ENCODE results near the gene RIPPLY1. TPM values are rescaled to one million over a fixed set of nuclear protein-coding genes. Genes with fewer than 3 reads are reported as not detected.

RIPPLY1 gene
- total and polyA plus RNA-seq, 2 donors from 2014 or later = 0.50 to 6.9 TPM

DNA sequence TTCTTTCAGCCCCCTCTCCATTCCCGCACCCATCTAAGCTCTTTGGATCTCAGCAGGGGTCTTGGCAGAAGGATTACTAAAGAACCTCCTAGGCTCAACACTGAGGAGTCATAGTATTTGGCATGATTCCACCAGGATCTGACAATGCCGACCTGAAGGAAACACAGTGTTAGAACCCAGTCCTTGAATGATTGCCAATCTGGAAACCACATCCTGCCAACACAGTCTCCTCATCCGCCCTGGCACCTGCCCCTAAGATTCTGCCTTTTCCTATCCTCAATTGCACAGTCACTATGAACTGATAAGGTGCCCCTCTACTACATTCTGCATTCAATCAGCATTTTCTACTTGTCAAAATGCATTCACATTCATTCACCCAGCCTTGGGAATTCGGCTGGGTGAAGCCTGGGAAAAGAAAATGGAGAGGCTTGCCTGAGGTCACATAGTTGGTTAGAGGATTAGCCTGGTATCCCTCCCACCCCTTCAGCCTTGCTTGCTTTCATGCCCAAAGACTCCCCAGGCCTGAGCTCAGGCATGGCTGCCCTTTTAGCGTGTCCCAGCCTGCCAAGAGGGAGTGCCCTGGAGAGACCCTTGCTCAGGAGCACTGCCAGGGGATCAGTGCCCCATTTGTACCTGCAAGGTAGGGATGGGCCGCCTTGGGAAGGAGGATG lies 14.8 kb upstream of the RIPPLY1 start:
- intact Hi-C loops (cut with DNase I) = no loop called here
- TF ChIP-seq, protein P1, sequence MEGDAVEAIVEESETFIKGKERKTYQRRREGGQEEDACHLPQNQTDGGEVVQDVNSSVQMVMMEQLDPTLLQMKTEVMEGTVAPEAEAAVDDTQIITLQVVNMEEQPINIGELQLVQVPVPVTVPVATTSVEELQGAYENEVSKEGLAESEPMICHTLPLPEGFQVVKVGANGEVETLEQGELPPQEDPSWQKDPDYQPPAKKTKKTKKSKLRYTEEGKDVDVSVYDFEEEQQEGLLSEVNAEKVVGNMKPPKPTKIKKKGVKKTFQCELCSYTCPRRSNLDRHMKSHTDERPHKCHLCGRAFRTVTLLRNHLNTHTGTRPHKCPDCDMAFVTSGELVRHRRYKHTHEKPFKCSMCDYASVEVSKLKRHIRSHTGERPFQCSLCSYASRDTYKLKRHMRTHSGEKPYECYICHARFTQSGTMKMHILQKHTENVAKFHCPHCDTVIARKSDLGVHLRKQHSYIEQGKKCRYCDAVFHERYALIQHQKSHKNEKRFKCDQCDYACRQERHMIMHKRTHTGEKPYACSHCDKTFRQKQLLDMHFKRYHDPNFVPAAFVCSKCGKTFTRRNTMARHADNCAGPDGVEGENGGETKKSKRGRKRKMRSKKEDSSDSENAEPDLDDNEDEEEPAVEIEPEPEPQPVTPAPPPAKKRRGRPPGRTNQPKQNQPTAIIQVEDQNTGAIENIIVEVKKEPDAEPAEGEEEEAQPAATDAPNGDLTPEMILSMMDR (IDR thresholded peaks at IDR 0.05; ENCODE audit: borderline replicate concordance, extremely low read depth, insufficient read depth) = no peak
- no peak for DNase-seq
- H3K36me3 ChIP-seq (ENCODE audit: control insufficient read depth in 2 of 3, insufficient read depth in 3 of 3, low read length in 3 of 3) = no peaks in the 10 kb centered on the region
- no peak for FAIRE-seq
- no peak overlapping the region for H3K27ac ChIP-seq (ENCODE audit: low read depth in 2 of 2, low read length in 2 of 2)
- no peak overlapping the region for H3K9ac ChIP-seq (ENCODE audit: low read length in 3 of 3)
- no peak overlapping the region for H3K4me3 ChIP-seq (ENCODE audit: low read length in 3 of 3)
- no peaks in the 10 kb centered on the region for H3K4me1 ChIP-seq (ENCODE audit: control insufficient read depth in 2 of 3, insufficient read depth in 2 of 3, low read depth in 1 of 3, low read length in 3 of 3)
- no peaks in the 10 kb centered on the region for H3K27me3 ChIP-seq (ENCODE audit: control insufficient read depth, insufficient read depth, low read length)
- no peaks in the 10 kb centered on the region for H3K9me3 ChIP-seq (ENCODE audit: control insufficient read depth in 2 of 3, insufficient read depth in 1 of 3, low read length in 3 of 3)

- DNase-seq = no peak
- FAIRE-seq = no peak
- H3K9me3 ChIP-seq (ENCODE audit: control insufficient read depth in 2 of 3, insufficient read depth in 1 of 3, low read length in 3 of 3) = no peaks in the 10 kb centered on the region
- H3K9ac ChIP-seq (ENCODE audit: low read length in 3 of 3) = no peak overlapping the region
- no peak overlapping the region for H3K27ac ChIP-seq (ENCODE audit: low read depth in 2 of 2, low read length in 2 of 2)
- no peak overlapping the region for H3K4me3 ChIP-seq (ENCODE audit: low read length in 3 of 3)
- TF ChIP-seq, protein P1 (IDR thresholded peaks at IDR 0.05; ENCODE audit: borderline replicate concordance, extremely low read depth, insufficient read depth) = no peak
- H3K27me3 ChIP-seq (ENCODE audit: control insufficient read depth, insufficient read depth, low read length) = no peaks in the 10 kb centered on the region
- intact Hi-C loops (cut with DNase I) = no loop called here
- H3K36me3 ChIP-seq (ENCODE audit: control insufficient read depth in 2 of 3, insufficient read depth in 3 of 3, low read length in 3 of 3) = no peaks in the 10 kb centered on the region
- H3K4me1 ChIP-seq (ENCODE audit: control insufficient read depth in 2 of 3, insufficient read depth in 2 of 3, low read depth in 1 of 3, low read length in 3 of 3) = no peaks in the 10 kb centered on the region
These were observed 9.7 kb upstream of the RIPPLY1 start for GRCh38 chrX:106912864-106913263.

- H3K27ac ChIP-seq (ENCODE audit: low read depth in 2 of 2, low read length in 2 of 2) = peak overlapping the region; percentile 47 to 51
- no peak for FAIRE-seq
- H3K9me3 ChIP-seq (ENCODE audit: control insufficient read depth in 2 of 3, insufficient read depth in 1 of 3, low read length in 3 of 3) = no peaks in the 10 kb centered on the region
- H3K36me3 ChIP-seq (ENCODE audit: control insufficient read depth in 2 of 3, insufficient read depth in 3 of 3, low read length in 3 of 3) = no peaks in the 10 kb centered on the region
- TF ChIP-seq, protein P1 (IDR thresholded peaks at IDR 0.05; ENCODE audit: borderline replicate concordance, extremely low read depth, insufficient read depth) = no peak
- H3K9ac ChIP-seq (ENCODE audit: low read length in 3 of 3) = no peak overlapping the region
- H3K4me1 ChIP-seq (ENCODE audit: control insufficient read depth in 2 of 3, insufficient read depth in 2 of 3, low read depth in 1 of 3, low read length in 3 of 3) = peaks cover 0 to 8% (median 4%) of the 10 kb centered on the region in 3 donors
- intact Hi-C loops (cut with DNase I) = loop anchor here (5.0 kb wide), 1 partner anchor 51 kb away; no protein-coding TSS in a partner anchor
- H3K27me3 ChIP-seq (ENCODE audit: control insufficient read depth, insufficient read depth, low read length) = no peaks in the 10 kb centered on the region
- no peak overlapping the region for H3K4me3 ChIP-seq (ENCODE audit: low read length in 3 of 3)
- peak in 4 of 5 donors; percentile 62 to 87 (median 72) for DNase-seq
These were observed 3.2 kb upstream of the RIPPLY1 start for GRCh38 chrX:106906361-106906760.
